Mucosa of gallbladder (tissue), 1 donor: ENCODE data around the gene SYCP2. TPM values are rescaled to one million over a fixed set of nuclear protein-coding genes. Genes with fewer than 3 reads are reported as not detected.
"Not testable (repeated sequence)": the region's sequence is repeated elsewhere in the genome, so short reads cannot be mapped to it uniquely, and the experiment has no call there.

Experiments used
- DNase-seq: peaks from one replicate; pipeline ENCODE4 v3.0.0-alpha.2; 2020; ENCODE audit warnings: low spot score
- total RNA-seq: library from RNA; stranded (reverse); gene quantifications from one replicate; pipeline ENCODE4 v1.2.1, GENCODE V29; 2021
- donor health status: DM: no; HTN: no; CAD: no.

The SYCP2 gene
- total RNA-seq, 1 donor from 2014 or later = 9.5 TPM

DNA sequence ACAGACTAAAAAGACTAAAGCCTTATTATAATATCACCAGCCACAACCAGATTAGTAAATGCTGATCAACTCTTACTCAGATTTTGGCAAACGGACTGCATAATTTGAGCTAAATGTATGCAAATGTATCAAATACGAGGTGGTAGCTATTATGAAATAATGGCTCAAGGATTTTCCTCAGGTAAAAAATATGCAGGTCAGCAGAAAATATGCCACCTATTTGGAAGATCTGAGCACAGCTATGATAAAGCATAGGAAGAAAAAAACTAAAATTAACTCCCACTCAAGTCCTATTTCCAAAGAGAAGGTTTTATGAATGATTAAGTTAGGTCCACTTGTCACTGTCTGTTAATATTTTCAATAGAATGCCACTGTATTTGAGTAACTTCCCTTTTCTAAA is 22.4 kb downstream of the SYCP2 start:
- DNase-seq = no peak

DNA sequence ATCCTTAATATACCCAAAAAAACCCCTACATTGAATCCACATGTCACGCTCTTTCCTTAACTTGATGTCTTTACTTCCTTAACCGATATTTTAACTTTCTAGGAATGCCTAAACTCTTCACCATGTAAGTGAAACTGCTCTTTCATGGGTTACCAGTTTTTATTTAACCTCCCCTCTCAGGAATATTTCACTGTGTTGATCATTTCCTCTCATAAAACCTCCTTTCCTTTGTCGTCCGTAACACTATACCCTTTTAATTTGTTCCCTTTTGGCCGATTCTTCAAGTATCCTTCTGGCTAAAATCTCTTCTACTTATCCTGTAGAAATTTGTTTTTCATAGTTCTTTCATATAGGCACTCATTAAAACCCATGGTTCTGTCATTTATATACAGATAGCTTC is 24.6 kb downstream of the SYCP2 start:
- no peak for DNase-seq

DNA sequence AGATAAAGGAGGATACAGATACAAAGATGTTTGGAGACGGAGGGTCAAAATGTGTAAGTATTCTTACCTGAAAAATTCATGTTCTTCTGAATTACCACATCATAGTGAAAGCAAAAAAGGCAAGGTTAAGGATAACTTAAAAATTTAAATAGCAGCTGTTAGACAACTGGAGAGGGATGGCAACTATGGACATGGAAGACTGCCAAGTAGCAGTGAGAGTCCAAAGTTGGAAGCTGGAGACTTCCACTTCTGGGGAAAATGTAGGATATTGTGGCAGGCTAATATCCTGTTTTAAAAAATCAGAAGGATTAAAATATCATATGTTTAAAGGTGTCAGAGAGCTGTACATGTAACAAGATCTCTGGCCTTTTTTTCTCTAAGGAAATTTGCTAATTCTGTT is 29.8 kb downstream of the SYCP2 start:
- DNase-seq = no peak

DNA sequence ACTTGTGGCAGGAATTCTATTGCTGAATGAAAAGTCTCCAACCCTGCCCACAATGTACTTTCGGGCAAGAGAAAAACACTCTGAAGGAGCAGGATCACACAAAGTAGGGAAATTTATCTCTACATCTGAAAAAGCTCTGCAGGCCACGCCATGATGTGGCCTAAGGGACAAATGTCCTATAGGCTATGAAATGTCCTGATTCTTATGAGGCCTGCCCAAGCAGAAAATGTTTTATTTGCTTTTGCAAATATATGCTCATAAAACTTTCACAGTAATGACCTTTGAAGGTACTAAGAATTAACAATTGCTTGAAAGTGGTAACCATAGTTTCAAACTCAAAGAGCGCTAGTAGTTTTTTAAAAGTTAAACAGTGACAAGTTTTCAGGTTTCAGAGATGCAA is 31.0 kb downstream of the SYCP2 start:
- no peak for DNase-seq

DNA sequence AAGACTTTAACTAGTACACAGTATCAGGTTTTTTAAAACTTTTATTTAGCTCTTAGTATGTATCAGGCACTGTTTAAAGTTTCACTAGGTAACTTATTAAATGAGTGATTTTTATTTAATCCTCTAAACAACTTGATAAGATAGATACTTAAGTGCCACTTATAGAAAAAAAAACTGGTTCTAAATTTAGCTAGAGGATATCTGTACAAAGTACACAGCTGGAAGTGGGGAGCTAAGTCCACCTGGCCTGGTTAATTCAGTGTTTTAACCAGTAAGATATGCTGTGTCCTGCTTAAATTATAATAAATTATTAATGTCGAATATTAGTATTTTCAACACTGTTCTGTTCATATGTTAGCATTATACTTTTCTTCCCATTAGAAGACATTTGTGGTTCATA is 37.5 kb downstream of the SYCP2 start:
- DNase-seq = no peak

DNA sequence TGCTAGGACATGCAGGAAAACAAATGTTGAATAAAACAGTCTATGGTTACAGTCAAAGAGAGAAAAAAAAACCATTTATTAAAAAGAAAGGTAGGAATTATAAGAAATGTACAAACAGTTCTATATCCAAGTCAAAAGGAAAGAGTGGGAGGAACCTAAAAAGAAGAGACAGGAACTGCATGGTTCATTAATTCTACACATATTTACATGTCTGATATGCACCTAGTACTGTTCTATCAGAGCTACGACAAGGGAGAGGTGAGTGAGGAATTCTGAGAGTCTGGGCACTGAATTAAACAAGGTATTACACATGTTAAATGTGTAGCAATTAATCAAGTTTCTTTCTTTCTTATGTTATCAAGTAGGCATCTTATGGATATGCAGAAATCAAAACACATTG is 41.9 kb downstream of the SYCP2 start:
- no peak for DNase-seq

DNA sequence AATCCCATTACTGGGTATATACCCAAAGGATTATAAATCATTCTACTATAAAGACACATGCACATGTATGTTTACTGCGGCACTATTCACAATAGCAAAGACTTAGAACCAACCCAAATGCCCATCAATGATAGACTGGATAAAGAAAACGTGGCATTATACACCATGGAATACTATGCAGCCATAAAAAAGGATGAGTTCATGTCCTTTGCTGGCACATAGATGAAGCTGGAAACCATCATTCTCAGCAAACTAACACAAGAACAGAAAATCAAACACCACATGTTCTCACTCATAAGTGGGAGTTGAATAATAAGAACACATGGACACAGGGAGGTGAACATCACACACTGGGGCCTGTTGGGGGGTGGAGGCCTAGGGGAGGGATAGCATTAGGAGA is 43.4 kb downstream of the SYCP2 start:
- DNase-seq = not testable (repeated sequence)

DNA sequence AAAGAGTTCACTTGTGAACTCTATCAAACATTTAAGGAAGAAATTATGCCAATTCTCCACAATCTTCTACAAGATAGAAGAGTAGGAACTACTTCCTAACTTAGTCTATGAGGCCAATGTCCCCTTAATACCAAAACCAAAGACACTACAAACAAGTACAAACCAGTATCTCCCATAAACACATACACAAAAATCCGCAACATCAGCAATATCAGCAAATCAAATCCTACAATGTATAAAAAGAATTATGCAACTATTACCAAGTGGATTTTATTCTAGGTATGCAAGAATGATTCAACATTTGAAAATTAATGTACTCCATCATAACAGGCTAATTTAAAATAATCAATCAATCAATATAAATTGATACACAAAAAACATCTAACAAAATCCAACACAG is 45.4 kb downstream of the SYCP2 start:
- DNase-seq = no peak

DNA sequence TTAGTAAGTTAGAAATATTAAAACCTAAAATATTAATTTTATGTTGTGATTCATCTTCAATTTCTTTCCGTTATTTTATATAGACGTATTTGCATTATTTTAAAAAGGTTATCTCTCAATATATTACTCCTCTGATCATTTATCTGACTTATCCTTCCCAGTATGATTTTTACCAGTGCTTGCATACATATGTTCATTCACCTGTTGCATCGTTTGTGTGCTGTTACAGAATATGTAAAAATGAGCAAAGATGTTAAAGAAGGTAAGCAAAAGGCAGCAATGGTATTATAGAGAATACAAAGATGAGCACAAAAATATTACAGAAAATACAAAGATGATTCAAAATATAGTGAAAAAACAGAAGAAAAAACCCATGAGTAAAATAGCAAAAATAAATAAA is 48.9 kb downstream of the SYCP2 start:
- DNase-seq = no peak

DNA sequence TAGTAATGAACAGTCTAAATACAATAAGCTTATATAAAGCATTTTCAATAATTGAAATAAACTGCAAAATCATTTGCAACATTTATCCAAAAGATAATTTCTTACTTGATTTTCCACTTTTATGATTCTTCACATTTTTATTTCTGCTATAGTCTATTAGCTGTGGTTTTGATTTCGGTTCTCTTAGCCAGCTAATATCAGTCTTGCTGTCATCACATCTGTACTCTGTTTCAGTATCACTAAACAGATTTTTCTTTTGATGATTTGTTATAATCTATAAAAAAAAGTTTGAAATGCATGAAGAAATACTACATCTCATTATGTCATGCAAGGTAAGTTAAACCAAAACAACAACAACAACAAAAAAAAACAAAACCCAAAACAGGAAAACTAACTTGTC is 53.2 kb downstream of the SYCP2 start:
- no peak for DNase-seq

DNA sequence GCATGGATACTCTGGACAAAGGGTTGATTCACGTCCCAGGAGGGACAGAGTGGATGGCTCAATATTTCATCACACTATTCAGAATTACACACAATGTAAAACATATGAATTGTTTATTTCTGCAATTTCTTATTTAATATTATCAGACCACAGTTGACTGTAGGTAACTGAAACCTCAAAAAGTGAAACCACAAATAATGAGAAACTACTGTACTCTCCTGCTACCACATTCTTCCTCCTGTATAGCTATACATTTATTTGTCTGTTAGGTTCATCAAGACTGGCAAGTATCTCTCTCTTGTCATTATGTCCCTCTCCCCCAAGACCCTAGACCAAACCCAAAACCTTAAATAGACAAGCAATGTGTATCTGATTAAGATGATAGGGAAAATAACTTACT is 60.0 kb downstream of the SYCP2 start:
- DNase-seq = no peak

DNA sequence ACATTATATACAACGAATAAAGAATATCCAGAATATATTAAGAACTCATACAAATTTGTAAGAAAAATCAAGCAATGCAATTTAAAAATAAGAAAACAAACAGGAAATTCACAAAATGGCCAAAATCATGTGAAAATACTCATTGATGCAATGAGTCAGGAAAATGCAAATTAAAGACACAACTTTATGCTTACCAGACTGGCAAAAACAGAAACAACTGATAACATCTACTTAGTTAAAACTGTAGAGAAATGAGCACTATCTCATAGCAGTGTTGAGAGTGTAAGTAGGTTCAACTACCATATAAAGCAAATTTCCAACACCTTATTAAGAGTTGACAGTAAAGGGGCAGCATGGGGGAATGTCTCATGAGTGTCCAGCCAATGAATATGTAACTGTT is 62.3 kb downstream of the SYCP2 start:
- DNase-seq = no peak

DNA sequence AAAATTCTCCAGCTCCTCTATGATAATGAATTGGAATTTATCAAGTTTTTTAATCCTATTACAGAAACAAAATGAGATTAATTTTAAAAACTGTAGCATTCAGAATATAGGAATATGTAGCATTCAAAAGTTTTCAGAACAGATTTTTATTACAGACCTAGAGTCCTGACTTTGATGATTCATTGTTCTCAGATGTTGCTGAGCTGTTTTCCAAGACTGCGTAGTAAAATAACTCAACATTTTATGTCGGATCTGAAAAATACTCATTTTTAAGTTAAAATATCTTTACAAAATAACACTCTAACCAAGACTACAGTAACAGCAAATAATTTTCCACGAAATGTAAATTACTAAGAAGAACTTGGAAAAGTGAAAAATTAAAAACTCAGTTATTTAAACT is 67.1 kb downstream of the SYCP2 start:
- no peak for DNase-seq

DNA sequence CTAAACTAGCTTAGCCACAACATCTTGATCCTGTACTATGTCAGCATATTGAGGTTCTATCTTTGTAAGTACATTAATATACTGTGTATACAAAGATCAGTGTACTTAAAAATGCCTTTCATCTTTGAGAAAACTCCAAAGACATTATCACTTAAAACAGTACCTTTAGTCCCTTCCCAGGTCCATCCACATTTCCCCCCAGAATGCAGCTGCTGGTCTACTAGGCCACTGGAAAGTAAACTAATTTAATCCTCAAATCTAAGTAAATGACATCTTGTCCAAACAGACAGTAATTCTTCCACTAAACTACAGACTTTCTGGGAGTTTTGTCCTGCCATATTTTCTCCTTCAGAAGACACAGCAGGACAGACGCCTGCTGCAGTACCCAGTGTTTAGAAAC is 68.7 kb downstream of the SYCP2 start:
- no peak for DNase-seq

DNA sequence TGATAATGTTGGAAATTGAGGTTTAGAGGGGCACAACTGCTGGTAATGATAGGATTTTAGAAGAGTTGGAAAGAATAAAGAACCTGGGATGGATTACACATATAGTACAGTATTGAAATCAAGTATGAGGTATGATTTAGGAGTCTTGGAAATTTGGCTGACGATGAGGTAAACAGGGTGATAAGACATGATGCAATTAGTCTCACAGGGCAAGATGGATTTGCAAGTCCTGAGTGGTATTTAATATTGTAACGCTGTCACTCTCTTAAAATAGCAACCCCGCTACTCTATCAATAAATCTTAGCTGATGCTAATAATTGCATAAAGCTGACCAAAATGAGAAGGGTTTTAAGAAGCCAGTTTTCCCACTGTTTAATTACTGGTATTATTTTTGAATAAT is 70.4 kb downstream of the SYCP2 start:
- no peak for DNase-seq

DNA sequence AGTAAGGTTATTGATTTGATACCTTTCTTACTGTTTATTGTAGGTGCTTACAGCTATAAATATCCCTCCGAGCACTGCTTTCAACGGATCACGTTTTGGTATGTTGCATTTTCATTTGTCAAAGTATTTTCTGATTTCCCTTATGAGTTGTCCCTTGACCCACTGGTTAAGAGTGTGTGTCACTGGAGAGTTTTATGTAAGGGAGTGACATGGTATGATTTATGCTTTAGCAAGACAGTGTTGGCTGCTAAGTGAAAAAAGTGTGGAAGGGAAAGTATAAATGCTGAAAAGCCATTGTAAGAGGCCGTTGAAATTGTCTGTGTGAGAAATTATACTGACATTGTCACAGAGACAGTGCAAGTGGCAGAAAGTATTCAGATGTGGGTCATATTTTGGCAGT is 72.0 kb downstream of the SYCP2 start:
- DNase-seq = no peak

DNA sequence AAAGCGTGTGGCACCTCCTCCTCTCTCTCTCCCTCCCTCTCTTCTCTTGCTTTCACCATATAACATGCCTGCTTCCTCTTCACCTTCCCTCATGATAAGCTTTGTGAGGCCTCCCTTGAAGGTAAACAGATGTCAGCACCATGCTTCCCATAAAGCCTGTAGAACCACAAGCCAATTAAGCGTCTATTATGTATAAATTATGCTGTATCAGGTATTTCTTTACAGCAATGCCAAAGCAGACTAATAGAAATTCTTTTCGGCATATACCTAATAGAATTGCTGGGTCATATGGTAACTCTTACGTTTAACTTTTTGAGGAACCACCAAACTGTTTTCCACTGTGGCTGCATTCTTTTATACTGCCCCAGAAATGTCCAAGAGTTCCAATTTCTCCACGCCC is 75.0 kb downstream of the SYCP2 start:
- DNase-seq = no peak

DNA sequence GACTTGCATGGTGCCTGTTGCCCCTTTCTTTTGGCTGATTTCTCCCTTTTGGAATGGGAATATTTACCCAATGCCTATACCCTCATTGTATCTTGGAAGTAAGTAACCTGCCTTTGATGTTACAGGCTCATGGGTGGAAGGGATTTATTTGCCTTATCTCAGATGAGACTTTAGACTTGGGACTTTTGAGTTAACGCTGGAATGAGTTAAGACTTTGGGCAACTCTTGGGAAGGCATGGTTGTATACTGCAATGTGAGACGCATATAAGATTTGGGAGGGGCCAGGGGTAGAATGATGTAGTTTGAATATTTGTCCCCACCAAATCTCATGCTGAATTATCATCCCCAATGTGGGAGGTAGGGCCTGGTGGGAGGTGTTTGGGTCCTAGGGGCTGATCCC is 75.5 kb downstream of the SYCP2 start:
- no peak for DNase-seq

DNA sequence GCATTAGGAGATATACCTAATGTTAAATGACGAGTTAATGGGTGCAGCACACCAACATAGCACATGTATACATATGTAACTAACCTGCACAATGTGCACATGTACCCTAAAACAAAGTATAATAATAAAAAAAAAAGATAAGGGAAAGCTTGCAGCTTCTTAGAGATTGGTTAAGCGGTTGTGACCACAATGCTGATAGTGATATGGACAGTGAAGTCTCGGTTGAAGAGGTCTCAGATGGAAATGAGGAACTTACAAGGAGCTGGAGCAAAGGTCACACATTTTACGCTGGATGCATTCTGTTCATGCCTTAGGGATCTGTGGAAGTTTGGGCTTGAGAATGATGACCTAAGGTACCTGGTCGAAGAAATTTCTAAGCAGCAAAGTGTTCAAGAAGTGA is 76.5 kb downstream of the SYCP2 start:
- DNase-seq = not testable (repeated sequence)

DNA sequence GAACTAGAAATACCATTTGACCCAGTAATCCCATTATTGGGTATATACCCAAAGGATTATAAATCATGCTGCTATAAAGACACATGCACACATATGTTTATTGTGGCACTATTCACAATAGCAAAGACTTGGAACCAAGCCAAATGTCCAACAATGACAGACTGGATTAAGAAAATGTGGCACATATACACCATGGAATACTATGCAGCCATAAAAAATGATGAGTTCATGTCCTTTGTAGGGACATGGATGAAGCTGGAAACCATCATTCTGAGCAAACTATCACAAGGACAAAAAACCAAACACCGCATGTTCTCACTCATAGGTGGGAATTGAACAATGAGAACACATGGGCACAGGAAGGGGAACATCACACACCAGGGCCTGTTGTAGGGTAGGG is 76.9 kb downstream of the SYCP2 start:
- DNase-seq = not testable (repeated sequence)

DNA sequence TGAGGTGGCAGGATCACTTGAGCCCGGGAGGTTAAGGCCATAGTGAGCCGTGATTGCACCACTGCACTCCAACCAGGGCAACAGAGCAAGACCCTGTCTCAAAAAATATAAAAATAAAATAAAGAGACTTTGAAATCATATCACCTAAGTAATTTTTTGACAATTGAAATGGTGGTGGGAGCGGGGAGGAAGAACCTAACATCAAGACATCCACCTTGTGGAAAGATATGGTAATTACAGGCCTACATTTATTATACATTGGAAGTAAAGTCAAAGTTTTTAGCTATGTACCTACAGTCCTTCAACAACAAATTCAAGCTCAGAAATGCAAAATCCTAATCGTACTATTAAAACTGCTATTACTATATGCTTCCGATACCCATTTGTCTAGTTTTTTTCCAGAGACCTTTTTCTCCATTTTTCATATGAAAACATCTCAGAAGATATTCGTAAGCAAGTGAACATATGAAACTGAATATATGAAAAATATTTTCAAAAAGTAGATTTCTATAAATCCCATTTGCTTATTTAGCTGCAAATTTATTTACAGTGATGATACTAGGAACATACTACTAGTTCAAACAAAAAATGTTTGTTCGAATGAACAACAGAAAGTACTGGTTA is 83.3 kb downstream of the SYCP2 start:
- no peak for DNase-seq

DNA sequence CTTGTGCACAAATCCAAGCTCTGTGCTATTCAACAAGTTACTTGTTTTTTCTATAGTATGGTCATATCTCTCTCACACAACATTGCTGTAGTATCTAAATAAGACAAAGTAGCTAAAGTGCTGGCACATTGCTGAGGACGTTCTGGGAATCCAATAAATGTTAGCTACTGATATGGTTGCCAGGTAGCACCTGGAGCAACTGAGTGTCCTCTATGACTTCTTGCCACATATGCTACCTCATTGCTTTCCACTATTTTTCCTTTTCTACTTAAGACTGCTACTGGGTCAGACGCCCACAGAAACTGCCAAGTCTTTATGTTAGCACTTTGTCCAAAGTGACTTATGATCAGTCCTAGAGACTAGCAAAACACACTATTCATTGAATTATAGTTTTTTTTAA is 85.3 kb downstream of the SYCP2 start:
- DNase-seq = no peak

DNA sequence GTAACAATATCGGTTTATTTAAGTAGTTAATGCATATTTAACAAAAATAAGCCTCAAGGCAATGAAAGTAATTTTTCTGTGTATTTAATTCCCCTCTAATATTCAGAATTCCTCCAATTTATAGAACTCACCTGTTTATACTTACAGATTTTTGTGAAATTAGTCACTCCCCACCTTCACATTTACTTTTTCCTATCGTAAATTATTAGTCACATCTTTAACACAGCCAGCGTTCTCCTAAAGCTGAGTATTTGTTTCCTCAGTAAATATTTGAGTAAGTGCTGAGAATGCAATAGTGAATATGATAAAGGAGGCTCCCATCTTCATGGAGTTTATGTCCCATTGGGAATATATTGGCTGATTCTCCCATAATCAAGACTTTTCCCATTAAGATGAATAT is 88.0 kb downstream of the SYCP2 start:
- DNase-seq = no peak

DNA sequence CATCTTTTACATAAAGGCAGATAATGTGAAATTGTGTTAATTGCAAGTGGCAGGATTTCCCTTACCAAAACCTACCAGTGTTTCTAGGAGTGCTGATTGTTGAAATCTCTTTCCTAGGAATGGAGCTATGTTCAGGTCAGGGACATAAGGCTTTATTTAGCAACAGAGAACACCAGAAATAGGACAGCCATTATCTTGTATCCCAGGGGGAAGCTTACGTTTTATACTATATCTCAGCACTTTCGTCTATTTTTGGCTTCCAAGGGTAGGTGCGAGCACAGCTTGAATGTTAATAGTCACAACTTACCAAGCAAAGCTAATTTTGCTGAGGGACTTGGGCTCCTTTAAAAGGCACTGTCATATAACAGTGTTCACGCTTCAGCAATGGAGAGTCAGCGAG is 94.0 kb downstream of the SYCP2 start:
- DNase-seq = no peak
